Measurements from ENCODE around the gene GOLGA8K.
"Not testable (repeated sequence)": the region's sequence is repeated elsewhere in the genome, so short reads cannot be mapped to it uniquely, and the experiment has no call there.

DNA sequence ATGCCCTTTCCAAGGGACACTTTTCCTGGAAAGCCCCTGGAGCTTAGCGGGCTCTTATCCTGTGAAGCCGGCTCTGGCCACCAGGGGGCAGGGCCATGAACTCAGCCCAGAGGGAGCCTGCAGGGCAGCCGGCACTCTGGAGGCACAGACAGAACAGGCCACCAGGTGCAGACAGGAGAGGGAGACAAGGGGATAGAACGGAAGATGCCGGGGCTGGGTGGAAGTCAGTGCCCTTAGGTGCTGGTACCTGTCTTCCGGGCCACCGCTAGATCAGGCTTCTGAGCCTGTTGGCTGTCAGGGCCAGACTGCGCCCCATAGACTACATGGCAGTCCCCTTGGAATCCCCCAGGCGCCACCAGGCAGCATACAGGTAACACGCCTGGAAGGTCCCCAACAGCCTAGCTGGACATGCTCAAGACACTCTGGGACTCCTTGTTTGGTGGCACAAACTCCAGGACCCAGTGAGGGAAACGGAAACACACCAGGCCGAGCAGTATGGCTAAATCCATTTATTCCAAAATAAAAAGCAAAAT, 37.4 kb upstream of the GOLGA8K start:
- TF ChIP-seq, protein P1, sequence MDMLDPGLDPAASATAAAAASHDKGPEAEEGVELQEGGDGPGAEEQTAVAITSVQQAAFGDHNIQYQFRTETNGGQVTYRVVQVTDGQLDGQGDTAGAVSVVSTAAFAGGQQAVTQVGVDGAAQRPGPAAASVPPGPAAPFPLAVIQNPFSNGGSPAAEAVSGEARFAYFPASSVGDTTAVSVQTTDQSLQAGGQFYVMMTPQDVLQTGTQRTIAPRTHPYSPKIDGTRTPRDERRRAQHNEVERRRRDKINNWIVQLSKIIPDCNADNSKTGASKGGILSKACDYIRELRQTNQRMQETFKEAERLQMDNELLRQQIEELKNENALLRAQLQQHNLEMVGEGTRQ (IDR thresholded peaks at IDR 0.05; ENCODE audit: low read length), result not testable (repeated sequence)
- TF ChIP-seq SP2 (IDR thresholded peaks at IDR 0.05; ENCODE audit: low read length); EZH2 (IDR thresholded peaks at IDR 0.05; ENCODE audit: low read depth, low read length, severe bottlenecking); CHD2 (IDR thresholded peaks at IDR 0.05; ENCODE audit: low read length); TAF7 (optimal IDR thresholded peaks at IDR 0.05; ENCODE audit: borderline replicate concordance, low read depth, low read length); ZNF274 (IDR thresholded peaks at IDR 0.05; ENCODE audit: borderline replicate concordance, extremely low read depth, low read length); BRCA1 (IDR thresholded peaks at IDR 0.05; ENCODE audit: low read depth, low read length); RAD21 (IDR thresholded peaks at IDR 0.05 in 1 of 2, conservative IDR thresholded peaks at IDR 0.05 in 1 of 2; ENCODE audit: low read depth in 2 of 2, low read length in 2 of 2); RXRA (IDR thresholded peaks at IDR 0.05; ENCODE audit: insufficient read depth, low read depth, low read length); CBX5 (IDR thresholded peaks at IDR 0.05; ENCODE audit: low read depth, low read length): not testable (repeated sequence)
- TF ChIP-seq, protein P2, sequence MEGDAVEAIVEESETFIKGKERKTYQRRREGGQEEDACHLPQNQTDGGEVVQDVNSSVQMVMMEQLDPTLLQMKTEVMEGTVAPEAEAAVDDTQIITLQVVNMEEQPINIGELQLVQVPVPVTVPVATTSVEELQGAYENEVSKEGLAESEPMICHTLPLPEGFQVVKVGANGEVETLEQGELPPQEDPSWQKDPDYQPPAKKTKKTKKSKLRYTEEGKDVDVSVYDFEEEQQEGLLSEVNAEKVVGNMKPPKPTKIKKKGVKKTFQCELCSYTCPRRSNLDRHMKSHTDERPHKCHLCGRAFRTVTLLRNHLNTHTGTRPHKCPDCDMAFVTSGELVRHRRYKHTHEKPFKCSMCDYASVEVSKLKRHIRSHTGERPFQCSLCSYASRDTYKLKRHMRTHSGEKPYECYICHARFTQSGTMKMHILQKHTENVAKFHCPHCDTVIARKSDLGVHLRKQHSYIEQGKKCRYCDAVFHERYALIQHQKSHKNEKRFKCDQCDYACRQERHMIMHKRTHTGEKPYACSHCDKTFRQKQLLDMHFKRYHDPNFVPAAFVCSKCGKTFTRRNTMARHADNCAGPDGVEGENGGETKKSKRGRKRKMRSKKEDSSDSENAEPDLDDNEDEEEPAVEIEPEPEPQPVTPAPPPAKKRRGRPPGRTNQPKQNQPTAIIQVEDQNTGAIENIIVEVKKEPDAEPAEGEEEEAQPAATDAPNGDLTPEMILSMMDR (IDR thresholded peaks at IDR 0.05; ENCODE audit: control extremely low read depth in 1 of 3, insufficient read depth in 1 of 3, low read depth in 1 of 3, low read length in 3 of 3), result not testable (repeated sequence)

All from H1 (cell line).